Body of pancreas (tissue), 4 donors: ENCODE data around the gene FCAMR. TPM values are rescaled to one million over a fixed set of nuclear protein-coding genes. Genes with fewer than 3 reads are reported as not detected.

Experiments
- ATAC-seq: fragments of 150-250 bp; one replicate; pipeline ENCODE4 v1.9.1; 2016
- DNase-seq, 4 donors: peaks; one replicate each; pipeline ENCODE4 v3.0.0-alpha.2; 2019
- H3K27ac ChIP-seq, 4 donors: fragments of 200-600 bp; sonication (generic); 1 replicate in 3 of 4; 2 replicates in 1 of 4; pipeline versions ENCODE4 v1.5.1 to v1.6.1; 2016 to 2019; ENCODE audit warnings: mild to moderate bottlenecking in 1 of 4, mixed read lengths in 1 of 4, moderate library complexity in 1 of 4
- H3K27me3 ChIP-seq, 2 donors: fragments of 200-600 bp; sonication (generic); one replicate each; pipeline ENCODE4 v1.6.0; 2016; ENCODE audit warnings: mild to moderate bottlenecking in 1 of 2
- H3K36me3 ChIP-seq, 2 donors: fragments of 200-600 bp; sonication (generic); replicated peaks in 1 of 2; 2 replicates each; pipeline ENCODE4 v1.5.1; 2016; ENCODE audit warnings: low read depth in 2 of 2; ENCODE audit not compliant: insufficient read depth in 1 of 2
- H3K4me1 ChIP-seq: fragments of 200-600 bp; sonication (generic); one replicate; pipeline ENCODE4 v1.6.0; 2016
- H3K4me3 ChIP-seq, 2 donors: fragments of 200-600 bp; sonication (generic); 1 replicate in 1 of 2; 2 replicates in 1 of 2; pipeline ENCODE4 v1.5.1; 2016 to 2019
- H3K9me3 ChIP-seq, 3 donors: fragments of 200-600 bp; sonication (generic); 1 replicate in 2 of 3; 2 replicates in 1 of 3; pipeline ENCODE4 v1.5.1; 2016
- CTCF ChIP-seq, 7 experiments: fragments of 450-650 bp in 4 of 7; fragments of 200-600 bp in 3 of 7; sonication (generic) in 3 of 7; IDR thresholded peaks; one replicate each; pipeline ENCODE4 v1.5.1; 2016 to 2019; ENCODE audit warnings: antibody characterized with exemption in 7 of 7
- POLR2A ChIP-seq, 3 donors: fragments of 450-650 bp; IDR thresholded peaks; one replicate each; pipeline ENCODE4 v1.6.1; 2016; ENCODE audit warnings: antibody characterized with exemption in 3 of 3, mild to moderate bottlenecking in 2 of 3
- WGBS, 2 donors: methylation state at CpG; one replicate each; pipeline ENCODE4 v1.1.5; 2017; 5-methylcytosine and 5-hydroxymethylcytosine counted together
- intact Hi-C: fragments of 100-400 bp; cut with DNase I; formaldehyde crosslinking; loops from one replicate; pipeline ENCODE4 v1.15.1; 2023
- total RNA-seq, 2 donors: library from RNA; depleted of rRNA; stranded (reverse); fragments of >200 nt; gene quantifications; one replicate each; pipeline ENCODE4 v1.1.0, GENCODE V29; 2016

Gene FCAMR
- total RNA-seq, 2 donors from 2014 or later: not detected

GRCh38 chr1:206915030-206915735 is 55.1 kb downstream of the FCAMR start:
- Histone ChIP-seq H3K4me3 (no peak overlapping the region), H3K27ac (no peak overlapping the region), H3K4me1 (peaks cover 9% of the 10 kb centered on the region), H3K36me3 (no peaks in the 10 kb centered on the region), H3K27me3 (no peaks in the 10 kb centered on the region), H3K9me3 (no peaks in the 10 kb centered on the region)
- DNase-seq (no peak), ATAC-seq (no peak)
- TF ChIP-seq POLR2A (IDR thresholded peaks at IDR 0.05) (no peak), CTCF (IDR thresholded peaks at IDR 0.05) (no peak)
- WGBS, 2 donors: 67 to 69% methylated on average over 15 of the region's 15 CpGs
- intact Hi-C loops: loop anchor here (10.0 kb wide), 1 partner anchor 430 kb away; no protein-coding TSS in a partner anchor

GRCh38 chr1:206913766-206914537 is 56.3 kb downstream of the FCAMR start:
- 66 to 69% methylated on average over 12 of the region's 12 CpGs for WGBS, 2 donors
- no peaks in the 10 kb centered on the region for H3K9me3 ChIP-seq
- no peak for ATAC-seq

GRCh38 chr1:206912445-206913095 is 57.7 kb downstream of the FCAMR start:
- no peak overlapping the region for H3K27ac ChIP-seq
- DNase-seq (peak; percentile 78 to 84 (median 80)), ATAC-seq (peak; percentile 55)
- no peaks in the 10 kb centered on the region for H3K27me3 ChIP-seq
- no peaks in the 10 kb centered on the region for H3K36me3 ChIP-seq
- H3K4me3 ChIP-seq: no peak overlapping the region
- TF ChIP-seq POLR2A (IDR thresholded peaks at IDR 0.05): no peak
- TF ChIP-seq CTCF (IDR thresholded peaks at IDR 0.05): peak; percentile 71 to 93 (median 86)
- intact Hi-C loops: loop anchor here (10.0 kb wide), 1 partner anchor 428 kb away; no protein-coding TSS in a partner anchor
- no peaks in the 10 kb centered on the region for H3K9me3 ChIP-seq
- H3K4me1 ChIP-seq: peaks cover 26% of the 10 kb centered on the region
- WGBS, 2 donors: 18 to 20% methylated on average over 7 of the region's 7 CpGs

More at GRCh38 chr1:206913766-206914537, 56.3 kb downstream of the FCAMR start:
- Histone ChIP-seq H3K36me3 (no peaks in the 10 kb centered on the region), H3K4me1 (peaks cover 17% of the 10 kb centered on the region), H3K27me3 (no peaks in the 10 kb centered on the region), H3K27ac (no peak overlapping the region), H3K4me3 (no peak overlapping the region)
- intact Hi-C loops: loop anchor here (10.0 kb wide), 1 partner anchor 429 kb away; no protein-coding TSS in a partner anchor
- DNase-seq: no peak
- TF ChIP-seq POLR2A (IDR thresholded peaks at IDR 0.05) (no peak), CTCF (IDR thresholded peaks at IDR 0.05) (no peak)

- 0% methylated on average over 1 of the region's 1 CpG for WGBS, 2 donors
- Histone ChIP-seq H3K27ac (no peak overlapping the region), H3K36me3 (no peaks in the 10 kb centered on the region), H3K4me3 (no peak overlapping the region), H3K4me1 (peaks cover 26% of the 10 kb centered on the region), H3K9me3 (no peaks in the 10 kb centered on the region), H3K27me3 (no peaks in the 10 kb centered on the region)
- DNase-seq (peak; percentile 52 to 67 (median 61)), ATAC-seq (peak; percentile 37)
- TF ChIP-seq POLR2A (IDR thresholded peaks at IDR 0.05) (no peak), CTCF (IDR thresholded peaks at IDR 0.05) (peak; percentile 61 to 98 (median 77))
- intact Hi-C loops: loop anchor here (10.0 kb wide), 1 partner anchor 426 kb away; no protein-coding TSS in a partner anchor
Measured at GRCh38 chr1:206911064-206911663, 59.1 kb downstream of the FCAMR start.
